Fibroblast of skin of left biceps (primary cell): ENCODE results near the gene SH3BP5L.

Experiments used
- DNase-seq, 2 experiments: peaks; one replicate each; pipeline ENCODE4 v3.0.0-alpha.2; 2013; ENCODE audit warnings: low read depth in 2 of 2

SH3BP5L gene

DNA sequence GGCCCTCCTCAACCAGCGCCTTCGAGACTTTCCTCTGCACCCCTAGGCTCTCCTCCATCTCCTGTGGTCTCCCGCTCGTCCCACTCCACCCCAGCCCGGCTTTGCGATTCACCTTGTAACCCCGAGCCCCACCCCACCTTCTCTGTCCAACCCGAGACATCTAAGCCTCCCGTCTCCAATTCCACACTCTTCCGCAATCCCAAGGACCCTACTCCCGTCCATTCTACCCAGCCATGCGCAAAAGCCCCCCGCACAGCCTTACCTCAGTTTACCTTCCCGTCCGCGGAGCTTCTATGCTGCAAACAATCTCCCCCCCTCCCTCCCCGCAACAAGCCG lies 174 bp downstream of the SH3BP5L start:
- no peak for DNase-seq

DNA sequence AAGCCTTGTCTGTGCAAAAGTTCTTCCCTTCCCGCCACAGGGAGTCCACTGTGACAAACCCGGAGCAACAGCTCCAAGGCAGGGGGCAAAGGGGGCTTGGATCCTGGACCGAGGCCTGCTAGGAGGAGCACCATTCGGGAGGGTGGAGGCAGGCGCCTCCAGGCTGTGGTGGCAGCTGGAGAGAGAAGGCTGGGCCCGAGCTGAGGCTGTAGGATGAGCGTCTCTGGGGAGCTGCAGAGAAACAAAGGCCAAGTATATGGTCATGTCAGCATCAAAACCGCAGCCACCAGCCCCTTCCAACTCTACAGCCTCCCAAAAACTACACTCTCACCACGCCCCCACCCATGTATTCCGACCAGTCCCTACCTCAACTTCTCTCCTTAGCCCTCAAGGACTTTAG lies 579 bp downstream of the SH3BP5L start:
- no peak for DNase-seq

DNA sequence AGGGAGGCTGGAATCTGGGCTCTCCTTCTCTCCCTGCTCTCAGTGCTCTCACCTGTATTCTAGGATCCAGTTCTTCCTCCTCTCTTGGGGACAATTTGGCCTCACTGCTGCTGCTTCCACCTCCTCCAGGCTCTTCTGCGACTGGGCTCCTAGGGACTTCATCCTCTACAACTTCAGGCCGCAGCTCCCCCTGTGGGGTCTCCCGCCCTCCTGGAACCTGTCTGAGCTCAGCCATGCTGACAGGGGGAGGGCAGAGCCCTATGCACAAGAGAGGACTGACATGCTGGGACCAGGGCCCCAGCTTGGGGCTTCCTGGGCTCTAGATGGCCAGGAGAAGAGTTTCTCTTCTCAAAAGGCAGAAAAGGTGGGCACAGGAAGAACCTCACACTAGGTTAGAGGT lies 1.0 kb downstream of the SH3BP5L start:
- no peak for DNase-seq

DNA sequence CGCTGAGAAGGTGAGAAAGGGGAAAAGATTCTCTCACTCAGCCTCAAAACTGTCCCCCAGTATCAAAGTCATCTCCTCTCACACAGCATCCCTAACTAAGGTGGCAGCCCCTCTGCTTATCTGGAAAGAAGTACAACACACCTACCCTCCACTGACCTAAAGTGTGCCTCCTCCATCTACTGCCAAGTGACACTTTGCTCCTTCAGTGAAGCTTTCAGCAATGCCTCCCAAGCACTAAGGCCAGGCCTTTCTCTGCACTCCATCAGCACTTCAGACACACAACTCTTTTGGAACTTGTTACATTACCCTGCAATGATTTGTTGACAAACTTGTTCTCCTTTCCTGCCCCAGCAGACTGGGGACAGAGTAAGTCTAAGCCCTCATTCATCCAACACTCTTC lies 1.4 kb downstream of the SH3BP5L start:
- DNase-seq = no peak

DNA sequence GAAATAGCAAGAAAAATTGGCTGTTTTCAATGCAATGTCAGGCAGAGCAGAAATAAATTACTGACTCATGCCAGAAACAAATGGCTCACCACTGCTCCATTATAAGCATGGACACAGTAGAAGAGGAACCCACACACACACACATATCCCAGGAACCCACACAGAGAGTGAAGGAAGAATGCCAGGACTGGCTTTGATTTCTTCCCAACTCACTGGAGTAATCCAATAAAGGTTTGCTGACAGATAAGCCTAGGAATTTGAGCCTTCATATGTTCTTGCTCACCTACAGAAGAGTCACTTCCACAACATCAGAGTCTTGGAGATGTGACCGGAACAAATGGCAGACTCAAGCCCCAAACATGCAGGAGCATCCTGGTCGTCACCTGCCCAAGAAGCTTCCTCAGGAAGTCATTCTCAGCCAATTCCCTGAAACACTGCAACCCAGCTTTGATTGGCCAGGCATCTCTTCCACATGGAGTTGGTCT lies 2.2 kb downstream of the SH3BP5L start:
- peak; percentile 79 for DNase-seq

DNA sequence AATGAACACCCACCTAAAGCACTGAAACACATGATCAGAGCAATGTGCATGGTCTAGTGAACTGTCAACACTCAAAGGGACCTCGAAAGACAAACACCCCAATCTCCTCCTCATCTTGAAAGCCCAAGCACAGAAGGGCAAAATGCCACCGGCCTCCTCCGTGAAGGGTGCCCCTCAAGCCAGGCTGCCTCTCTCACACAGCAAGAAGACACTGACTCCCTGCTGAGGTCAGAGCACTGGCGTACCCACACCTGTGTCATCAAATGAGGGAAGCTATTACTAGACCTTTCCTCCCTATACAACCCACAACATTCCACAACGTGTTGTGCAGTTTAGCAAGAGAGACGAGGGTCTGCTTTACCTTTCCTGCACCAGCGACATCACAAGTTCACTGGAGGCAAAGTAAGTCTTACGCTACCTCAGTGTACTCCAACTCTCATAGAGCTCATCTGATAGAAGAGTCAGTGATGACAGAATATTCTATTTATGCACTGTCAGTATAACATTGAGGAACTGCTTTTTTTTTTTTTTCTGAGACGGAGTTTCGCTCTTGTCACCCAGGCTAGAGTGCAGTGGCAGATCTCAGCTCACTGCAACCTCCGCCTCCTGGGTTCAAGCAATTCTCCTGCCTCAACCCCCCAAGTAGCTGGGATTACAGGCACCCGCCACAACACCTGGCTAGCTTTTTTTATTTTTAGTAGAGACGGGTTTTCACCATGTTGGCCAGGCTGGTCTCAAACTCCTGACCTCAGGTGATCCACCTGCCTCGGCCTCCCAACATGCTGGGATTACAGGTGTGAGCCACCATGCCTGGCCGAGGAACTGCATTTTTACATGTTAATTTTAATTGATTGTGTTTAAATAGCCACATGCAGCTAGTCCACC lies 3.3 kb downstream of the SH3BP5L start:
- no peak for DNase-seq

DNA sequence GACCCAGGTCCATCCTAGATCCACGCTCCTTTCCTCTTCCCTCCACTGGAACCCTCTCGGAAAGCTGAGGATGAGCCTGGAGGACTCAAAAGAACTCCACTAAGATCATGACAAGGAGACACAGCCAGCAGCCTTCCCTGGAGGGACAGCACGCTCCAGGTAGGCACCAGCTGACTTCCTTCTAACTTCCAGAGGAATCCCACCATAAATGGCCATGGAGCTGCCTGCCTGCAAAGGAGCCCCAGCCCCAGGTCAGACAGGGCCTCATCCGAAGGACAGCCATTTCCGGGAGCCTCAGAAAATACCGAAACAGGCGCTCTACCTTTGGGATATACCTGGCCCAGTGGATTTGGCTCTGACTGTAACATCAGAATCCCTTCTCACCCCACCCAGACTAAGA lies 4.1 kb downstream of the SH3BP5L start:
- no peak for DNase-seq

DNA sequence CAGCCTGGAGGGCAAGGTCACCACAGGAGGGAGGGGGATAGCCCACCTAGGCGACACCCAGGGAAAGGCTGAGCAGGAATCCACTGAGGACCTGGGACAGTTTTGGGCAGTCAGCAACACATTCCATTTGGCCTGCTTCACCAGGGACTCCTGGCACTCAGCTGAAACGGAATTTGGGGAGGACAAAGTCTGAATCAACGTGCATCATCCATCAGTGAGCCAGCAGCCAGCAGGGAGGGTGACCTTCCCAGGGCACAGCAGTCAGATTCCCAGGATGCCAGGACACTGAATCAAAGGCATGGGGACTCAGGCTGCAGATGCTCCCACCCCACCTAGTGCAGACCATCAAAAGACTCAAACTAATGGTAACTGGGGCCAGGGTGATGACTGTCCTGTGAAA lies 4.6 kb downstream of the SH3BP5L start:
- peak in 1 of 2 experiments; percentile 30 for DNase-seq

DNA sequence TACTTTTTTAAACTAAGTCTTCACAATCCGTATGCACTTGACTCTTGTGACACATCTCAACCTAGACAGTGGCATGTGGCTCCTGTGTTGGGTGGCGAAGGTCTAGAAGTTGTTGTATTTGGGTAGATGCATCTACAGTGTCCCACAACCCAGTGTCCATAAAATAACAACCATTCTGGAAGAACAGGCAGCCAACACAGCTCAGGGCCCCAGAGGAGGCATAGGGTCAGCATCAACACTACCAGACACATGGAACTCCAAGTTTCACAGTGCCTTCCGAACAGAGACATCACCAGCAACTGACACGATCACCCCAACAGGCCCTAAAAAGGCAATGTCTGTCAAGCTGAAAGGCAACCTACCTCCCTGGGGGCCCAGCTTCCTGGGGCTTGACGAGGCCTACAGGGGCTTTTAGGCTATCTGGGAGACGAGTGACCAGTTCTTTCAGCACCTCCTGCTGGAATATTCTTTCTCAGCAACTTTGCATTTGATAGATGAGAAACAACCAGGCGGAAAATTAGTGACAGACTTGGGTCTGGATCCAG lies 5.6 kb downstream of the SH3BP5L start:
- DNase-seq = no peak

DNA sequence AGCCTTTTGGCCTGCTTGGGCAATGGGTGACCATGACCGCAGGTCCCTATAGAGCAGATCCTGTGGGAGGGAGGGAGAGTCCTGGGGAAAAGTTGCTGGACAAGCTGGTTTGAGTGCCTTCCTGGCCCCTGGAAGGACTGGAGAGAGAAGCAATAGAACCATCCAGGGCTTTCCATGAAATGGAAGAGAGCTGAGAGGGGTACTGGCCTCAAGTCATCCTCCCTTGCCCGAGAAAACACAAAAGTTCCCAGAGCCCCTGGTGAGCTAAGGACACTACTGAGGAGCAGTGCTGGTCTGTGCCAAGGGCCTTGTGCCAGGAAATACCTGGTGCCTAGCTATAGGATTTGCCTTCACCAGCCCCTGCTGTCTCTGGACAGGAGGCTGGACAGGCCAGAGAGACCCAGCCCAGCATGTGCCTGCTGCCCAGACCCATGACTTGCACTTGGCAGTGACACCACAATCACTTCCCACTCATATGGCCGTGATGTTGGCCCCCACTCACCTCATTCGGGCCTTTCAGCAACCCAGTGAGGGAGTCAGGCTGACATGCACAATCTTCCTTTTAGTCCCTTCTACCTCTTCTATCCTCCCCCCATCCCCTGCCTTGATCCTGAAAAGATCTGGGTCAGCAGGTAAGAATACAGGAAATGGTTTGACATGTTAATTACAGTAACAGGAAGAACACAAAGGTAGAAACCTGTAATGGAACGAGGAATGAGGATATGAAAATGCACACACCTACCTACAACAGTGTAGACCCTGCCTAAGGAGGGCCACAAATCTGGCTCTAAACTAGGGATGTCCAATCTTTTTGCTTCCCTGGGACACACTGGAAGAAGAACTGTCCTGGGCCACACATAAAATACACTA lies 7.0 kb downstream of the SH3BP5L start:
- no peak for DNase-seq

DNA sequence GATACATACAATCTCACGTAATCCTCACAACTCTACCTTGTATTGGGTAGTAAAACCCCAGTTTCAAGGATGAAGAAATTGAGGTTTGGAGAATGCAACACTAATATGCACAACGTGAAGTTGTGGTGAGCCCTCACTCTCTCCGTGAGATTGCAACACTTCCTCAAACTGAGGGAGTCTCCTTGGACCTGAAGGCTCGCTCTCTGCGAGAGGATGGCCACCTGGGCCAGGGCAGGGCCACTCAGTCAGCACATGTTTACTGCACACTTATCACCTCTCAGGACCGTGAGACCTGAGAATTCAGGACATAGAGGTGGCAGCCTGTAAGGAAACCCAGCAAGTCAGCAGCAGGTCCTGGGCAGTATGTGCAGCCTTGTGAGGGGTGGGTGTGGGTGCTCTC lies 8.7 kb downstream of the SH3BP5L start:
- no peak for DNase-seq

DNA sequence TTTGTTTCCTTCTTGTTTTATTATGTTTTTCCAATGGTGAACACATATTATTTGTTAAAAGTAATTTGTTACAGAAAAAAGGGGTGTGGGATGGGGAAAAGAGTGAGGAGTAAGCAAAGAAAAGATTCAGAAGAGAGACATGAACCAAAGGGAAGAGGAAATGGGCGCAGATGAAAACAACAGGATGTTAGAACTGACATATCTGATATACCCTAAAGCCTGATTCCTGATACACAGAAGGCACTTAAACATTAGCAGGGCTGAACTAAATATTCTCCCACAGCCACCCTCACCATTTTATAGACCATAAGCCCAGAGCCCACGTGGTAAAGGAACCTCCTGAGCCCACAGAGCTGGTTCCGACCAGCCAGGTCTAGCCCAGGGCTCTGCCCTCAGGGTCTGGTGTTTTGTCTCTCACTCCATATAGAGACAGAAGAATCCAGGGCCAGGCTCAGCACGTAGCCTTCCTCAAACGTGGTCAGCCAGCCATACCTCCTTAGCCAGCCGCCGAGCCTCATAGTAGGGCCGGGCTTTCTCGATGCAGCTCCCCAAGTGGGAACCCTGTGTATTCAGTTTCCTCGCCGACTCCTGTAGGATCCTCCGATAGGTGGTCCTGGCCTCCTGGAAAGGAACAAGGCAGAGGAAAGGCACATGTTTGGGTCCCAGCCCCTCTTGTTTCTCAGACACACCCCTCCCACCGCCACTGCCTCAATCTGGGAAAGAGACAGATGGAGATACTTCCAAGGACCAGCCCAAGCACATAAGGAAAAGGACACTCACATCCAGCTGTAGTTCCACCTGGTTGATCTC lies 9.5 kb downstream of the SH3BP5L start:
- DNase-seq = no peak

DNA sequence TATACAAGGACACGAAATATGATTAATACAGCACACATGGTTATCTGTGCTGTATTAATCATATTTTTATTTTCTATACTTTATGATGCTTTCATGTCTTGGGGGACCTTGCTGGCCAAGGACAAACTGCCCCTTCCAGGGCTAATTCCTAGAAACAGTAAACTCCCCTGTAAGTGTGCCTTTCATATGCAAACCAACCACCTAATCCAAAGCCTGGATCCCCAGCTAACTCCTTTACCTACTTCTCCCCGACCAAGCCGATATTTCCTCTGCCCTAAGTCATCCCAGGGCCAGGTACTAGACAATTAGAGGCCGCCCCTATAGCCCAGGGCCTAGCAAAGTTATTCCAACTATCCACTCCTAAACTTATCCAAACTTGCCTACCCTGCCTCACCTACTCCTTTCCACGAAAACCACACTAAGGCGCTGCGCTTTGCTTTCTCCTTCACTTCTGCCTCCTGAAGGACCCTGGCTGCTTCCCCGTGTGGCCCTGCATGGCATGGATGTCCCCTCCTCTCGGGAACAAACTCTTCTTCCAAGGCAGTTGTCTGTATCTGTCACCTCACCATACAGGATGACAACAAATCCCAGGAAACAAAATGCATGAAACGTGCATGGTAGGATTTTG lies 10.2 kb downstream of the SH3BP5L start:
- DNase-seq = no peak

DNA sequence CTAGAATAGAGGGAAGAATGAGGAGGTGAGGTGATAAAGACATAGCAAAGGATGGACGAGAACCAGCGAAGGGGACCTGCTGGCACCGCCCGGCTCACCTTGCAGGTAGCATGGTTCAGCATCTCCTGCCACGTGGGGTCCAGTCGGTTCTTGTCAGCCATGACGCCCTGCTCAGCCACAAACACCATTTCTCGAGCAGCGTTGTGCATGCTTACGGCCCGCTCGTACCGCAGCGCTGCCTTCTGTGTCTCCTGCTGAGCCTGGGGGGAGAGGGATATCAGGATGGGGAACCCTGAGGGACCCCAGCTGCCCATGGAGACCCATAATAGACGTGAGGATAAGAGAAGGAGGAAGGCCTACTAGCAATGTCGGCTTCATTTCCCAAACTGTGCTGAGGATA lies 11.4 kb downstream of the SH3BP5L start:
- DNase-seq = no peak

DNA sequence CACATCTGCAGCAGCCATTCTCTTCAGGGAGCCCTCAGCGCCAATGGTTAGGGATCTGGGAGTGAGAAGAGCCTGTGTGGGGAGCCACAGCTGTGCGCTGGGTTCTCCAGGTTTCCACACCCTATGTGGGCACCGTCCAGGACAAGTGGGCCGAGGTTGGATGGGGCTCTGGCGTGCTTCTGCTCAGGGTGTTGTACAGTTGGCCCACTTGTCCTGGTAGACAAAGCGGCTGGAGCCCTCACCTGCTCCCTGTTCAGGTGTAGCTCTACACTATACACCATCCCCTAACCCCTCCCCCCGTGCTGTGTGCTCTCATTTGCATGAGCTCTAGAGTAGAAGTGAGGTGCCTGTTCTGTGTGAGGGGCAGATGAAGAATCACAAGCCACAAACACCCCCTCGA lies 12.2 kb downstream of the SH3BP5L start:
- DNase-seq = no peak

DNA sequence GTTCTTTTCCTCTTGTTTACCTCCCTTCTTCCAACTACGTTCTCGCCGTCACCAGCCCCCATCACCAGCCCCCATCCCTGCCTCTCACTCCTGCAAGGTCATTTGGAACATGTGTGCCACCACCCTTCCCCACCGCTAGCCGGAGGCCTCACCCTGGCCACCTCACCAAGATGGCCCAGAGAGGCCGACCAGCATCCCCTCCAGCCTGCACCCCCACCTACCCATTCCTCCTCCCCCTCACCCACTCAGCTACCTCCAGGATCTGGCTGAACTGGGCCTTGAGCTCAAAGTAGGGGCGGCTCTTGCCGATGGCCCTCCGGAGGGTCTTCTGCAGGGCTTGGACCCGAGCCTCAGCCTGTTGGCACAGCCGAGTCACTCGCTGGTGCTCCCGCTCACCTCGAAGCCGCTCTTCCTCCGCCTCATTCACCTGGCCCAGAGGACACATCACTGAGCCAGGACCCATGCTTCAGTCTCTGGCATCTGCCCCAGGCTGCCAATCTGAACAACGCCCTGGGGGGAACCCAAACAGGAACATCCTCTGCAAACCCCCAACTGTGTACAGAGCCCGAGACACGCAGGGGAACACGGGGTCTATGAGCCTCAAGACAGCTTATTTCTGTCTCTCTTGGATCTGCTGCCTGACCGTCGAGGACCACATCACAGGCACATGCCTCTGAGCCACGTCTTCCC lies 12.8 kb downstream of the SH3BP5L start:
- no peak for DNase-seq

DNA sequence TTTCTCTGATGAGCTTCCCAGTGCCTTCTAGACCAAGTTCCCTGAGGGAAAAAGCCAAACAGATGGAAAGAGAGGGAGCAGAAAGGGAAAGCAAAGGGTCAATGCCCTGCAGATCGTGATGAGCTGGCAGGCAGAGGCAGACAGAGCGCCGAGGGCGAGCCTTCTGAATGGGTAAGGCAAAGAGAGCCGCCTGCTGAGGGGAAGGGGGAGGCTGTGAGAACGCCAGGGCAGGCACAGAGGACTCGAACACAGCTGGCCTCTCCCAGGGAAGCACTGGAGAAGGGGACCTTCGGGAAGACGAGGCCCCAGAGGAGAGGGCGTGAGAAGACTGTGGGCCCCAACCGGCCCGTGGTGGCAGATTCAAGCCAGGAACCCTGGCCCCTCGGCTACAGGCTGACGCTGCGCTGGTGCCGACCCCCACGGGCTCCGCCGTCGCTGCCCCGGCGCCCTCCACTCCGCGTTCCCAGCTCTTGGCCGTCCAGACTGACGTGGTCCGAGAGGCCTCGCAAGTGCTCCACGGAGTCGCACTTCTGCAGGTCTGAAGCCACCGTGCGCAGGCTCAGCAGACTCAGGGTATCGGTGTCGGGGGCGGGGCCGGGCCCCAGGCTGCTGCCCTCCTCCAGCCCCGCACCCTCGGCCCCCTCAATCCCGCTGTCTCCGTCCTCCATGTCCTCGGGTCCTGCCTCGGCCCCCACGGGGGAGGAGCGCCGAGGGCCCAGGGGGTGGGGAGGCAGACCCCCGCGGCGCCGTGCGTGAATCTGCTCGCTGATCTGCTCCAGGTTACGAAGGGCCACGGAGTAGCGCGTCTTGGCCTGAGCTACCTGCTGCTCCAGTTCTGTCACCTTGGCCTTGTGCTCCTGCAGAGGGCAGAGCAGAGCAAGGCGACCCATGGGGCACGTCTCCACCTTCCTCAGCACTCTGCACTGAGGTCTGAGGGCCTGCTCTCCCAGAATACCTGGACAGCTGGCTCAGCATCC lies 13.9 kb downstream of the SH3BP5L start:
- DNase-seq = no peak

DNA sequence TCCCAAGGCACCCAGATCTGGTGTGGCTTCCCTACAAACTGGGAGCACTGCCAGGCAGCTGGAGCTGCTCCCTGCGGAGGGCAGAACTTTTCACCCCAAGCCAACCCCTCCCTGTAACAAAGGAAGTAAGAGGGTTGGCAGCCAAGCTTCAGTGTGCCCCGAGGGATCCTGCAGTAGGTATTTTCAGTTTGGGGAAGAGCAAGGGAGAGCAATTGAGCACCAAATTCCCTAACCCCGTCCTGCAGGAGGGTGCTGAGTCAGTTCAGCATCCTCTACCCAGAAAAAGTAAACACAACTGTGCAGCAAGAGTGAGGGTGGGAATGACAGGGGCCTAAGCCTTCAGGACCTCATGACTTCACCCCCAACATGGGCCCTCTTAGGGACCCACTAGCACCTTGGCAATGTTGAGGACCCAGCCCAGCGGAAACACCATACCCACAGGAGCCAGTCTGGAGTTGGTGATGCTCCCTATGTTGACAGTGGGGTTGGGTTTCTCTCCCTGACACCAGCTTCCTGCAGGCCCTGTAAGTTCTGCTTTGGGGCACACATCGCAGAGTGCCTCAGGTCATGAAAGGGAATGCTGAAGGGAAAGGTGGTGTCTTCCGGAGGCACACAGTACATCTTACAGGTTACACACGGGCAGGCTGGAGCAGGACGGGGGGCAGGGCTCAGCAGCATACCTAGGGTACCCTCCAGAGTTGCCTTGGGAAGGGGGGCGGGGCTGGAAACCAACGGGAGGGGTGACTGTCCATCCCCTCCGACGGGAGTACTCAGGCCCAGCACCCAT lies 14.8 kb downstream of the SH3BP5L start:
- DNase-seq = no peak
